CD14-positive monocyte (primary cell): ENCODE results near the gene NIT1. TPM values are rescaled to one million over a fixed set of nuclear protein-coding genes. Genes with fewer than 3 reads are reported as not detected.

Experiments
- DNase-seq, 3 donors: peaks; one replicate each; pipeline ENCODE4 v3.0.0-alpha.2; 2011 to 2022
- H2AFZ ChIP-seq: 2 replicates; pipeline ENCODE4 v1.6.0; 2012; ENCODE audit warnings: mild to moderate bottlenecking, low read depth, low read length, inconsistent platforms; ENCODE audit not compliant: insufficient read depth, poor library complexity, severe bottlenecking
- H3K27ac ChIP-seq, 2 donors: 1 replicate in 1 of 2; 2 replicates in 1 of 2; pipeline ENCODE4 v1.5.1; 2012 to 2013; ENCODE audit warnings: low read length in 2 of 2, control low read depth in 1 of 2, inconsistent platforms in 1 of 2, low read depth in 1 of 2, mild to moderate bottlenecking in 1 of 2
- H3K27me3 ChIP-seq, 2 donors: one replicate each; pipeline versions ENCODE4 v1.6.0 to v1.6.1; 2011 to 2013; ENCODE audit warnings: low read length in 2 of 2; ENCODE audit not compliant: control insufficient read depth in 2 of 2, insufficient read depth in 2 of 2
- H3K36me3 ChIP-seq, 2 donors: replicated peaks in 1 of 2; 1 replicate in 1 of 2; 2 replicates in 1 of 2; pipeline versions ENCODE4 v1.5.1 to v1.6.1; 2012 to 2013; ENCODE audit warnings: low read length in 2 of 2, control low read depth in 1 of 2, inconsistent platforms in 1 of 2, mild to moderate bottlenecking in 1 of 2; ENCODE audit not compliant: insufficient read depth in 2 of 2, control insufficient read depth in 1 of 2
- H3K4me1 ChIP-seq, 2 donors: 1 replicate in 1 of 2; 2 replicates in 1 of 2; pipeline versions ENCODE4 v1.5.1 to v1.6.1; 2012 to 2013; ENCODE audit warnings: low read length in 2 of 2, control low read depth in 1 of 2, inconsistent platforms in 1 of 2, mild to moderate bottlenecking in 1 of 2, moderate library complexity in 1 of 2; ENCODE audit not compliant: insufficient read depth in 2 of 2, control insufficient read depth in 1 of 2
- H3K4me2 ChIP-seq: replicated peaks from 2 replicates; pipeline ENCODE3; 2012; ENCODE audit warnings: low read length, moderate library complexity, mild to moderate bottlenecking; ENCODE audit not compliant: poor library complexity, severe bottlenecking; ENCODE audit errors: extremely low read depth
- H3K4me3 ChIP-seq, 3 experiments: fragments of 200-600 bp in 1 of 3; sonication (generic) in 1 of 3; replicated peaks in 1 of 3; 1 replicate in 2 of 3; 2 replicates in 1 of 3; pipeline ENCODE4 v1.5.1; 2011 to 2013; ENCODE audit warnings: low read length in 3 of 3, mild to moderate bottlenecking in 3 of 3, control low read depth in 2 of 3, low read depth in 2 of 3, inconsistent platforms in 1 of 3, moderate library complexity in 1 of 3
- H3K79me2 ChIP-seq: 2 replicates; pipeline ENCODE4 v1.6.0; 2012; ENCODE audit warnings: mild to moderate bottlenecking, control low read depth, inconsistent platforms, low read length, moderate library complexity; ENCODE audit not compliant: insufficient read depth
- H3K9ac ChIP-seq: 2 replicates; pipeline ENCODE4 v1.6.0; 2017; ENCODE audit warnings: low read length, mild to moderate bottlenecking; ENCODE audit not compliant: insufficient read depth, poor library complexity, severe bottlenecking
- H3K9me3 ChIP-seq, 2 donors: replicated peaks in 1 of 2; 1 replicate in 1 of 2; 2 replicates in 1 of 2; pipeline versions ENCODE4 v1.5.1 to v1.6.1; 2012 to 2013; ENCODE audit warnings: low read length in 2 of 2, control low read depth in 1 of 2; ENCODE audit not compliant: control insufficient read depth in 1 of 2, insufficient read depth in 1 of 2
- H4K20me1 ChIP-seq: 2 replicates; pipeline ENCODE4 v1.6.0; 2012; ENCODE audit warnings: mild to moderate bottlenecking, low read length, control low read depth, moderate library complexity; ENCODE audit not compliant: insufficient read depth
- H3K27ac Mint-ChIP-seq, 7 donors: one replicate each; pipeline ENCODE4 v1.8.0; 2020; ENCODE audit warnings: mild to moderate bottlenecking in 7 of 7, mixed read lengths in 7 of 7, moderate library complexity in 6 of 7, inconsistent platforms in 2 of 7
- H3K27me3 Mint-ChIP-seq, 3 donors: one replicate each; pipeline ENCODE4 v1.8.0; 2021 to 2022; ENCODE audit warnings: low read depth in 3 of 3, mild to moderate bottlenecking in 3 of 3, mixed read lengths in 3 of 3, moderate library complexity in 3 of 3, inconsistent platforms in 1 of 3
- H3K36me3 Mint-ChIP-seq, 2 donors: one replicate each; pipeline ENCODE4 v1.8.0; 2020; ENCODE audit warnings: mixed read lengths in 2 of 2, inconsistent platforms in 1 of 2, mild to moderate bottlenecking in 1 of 2
- H3K4me1 Mint-ChIP-seq: one replicate; pipeline ENCODE4 v1.8.0; 2020; ENCODE audit warnings: mild to moderate bottlenecking, mixed read lengths
- H3K4me3 Mint-ChIP-seq, 2 donors: one replicate each; pipeline ENCODE4 v1.8.0; 2020; ENCODE audit warnings: mild to moderate bottlenecking in 2 of 2, mixed read lengths in 2 of 2, moderate library complexity in 1 of 2
- H3K9me3 Mint-ChIP-seq, 7 donors: one replicate each; pipeline ENCODE4 v1.8.0; 2020 to 2022; ENCODE audit warnings: mixed read lengths in 7 of 7, mild to moderate bottlenecking in 6 of 7, moderate library complexity in 6 of 7, inconsistent platforms in 2 of 7
- WGBS: methylation state at CpG from one replicate; pipeline ENCODE4 v1.1.5; 2013; ENCODE audit warnings: missing lambda C conversion rate; ENCODE audit not compliant: insufficient coverage; 5-methylcytosine and 5-hydroxymethylcytosine counted together
- intact Hi-C, 2 donors: fragments of 100-400 bp; cut with micrococcal nuclease; formaldehyde crosslinking; loops; one replicate each; pipeline versions ENCODE4 v1.15.0 to v1.15.1; 2023
- polyA plus RNA-seq, 3 donors: library from polyadenylated mRNA; depleted of rRNA in 1 of 3; unstranded in 2 of 3; stranded (reverse) in 1 of 3; fragments of 300-500 nt in 2 of 3; fragments of >200 nt in 1 of 3; fragmentation: Illumina TruSeq in 2 of 3; gene quantifications; 1 replicate in 2 of 3; 2 replicates in 1 of 3; pipeline ENCODE4 v1.2.3, GENCODE V29; 2012 to 2021
- TF ChIP-seq, protein P1 (sequence below): fragments of 200-600 bp; IDR thresholded peaks from one replicate; pipeline ENCODE4 v1.8.0; 2022; ENCODE audit warnings: antibody characterized with exemption, mild to moderate bottlenecking

The NIT1 gene
- polyA plus RNA-seq, 3 donors = 28.4 to 84.7 (median 35.7) TPM

DNA sequence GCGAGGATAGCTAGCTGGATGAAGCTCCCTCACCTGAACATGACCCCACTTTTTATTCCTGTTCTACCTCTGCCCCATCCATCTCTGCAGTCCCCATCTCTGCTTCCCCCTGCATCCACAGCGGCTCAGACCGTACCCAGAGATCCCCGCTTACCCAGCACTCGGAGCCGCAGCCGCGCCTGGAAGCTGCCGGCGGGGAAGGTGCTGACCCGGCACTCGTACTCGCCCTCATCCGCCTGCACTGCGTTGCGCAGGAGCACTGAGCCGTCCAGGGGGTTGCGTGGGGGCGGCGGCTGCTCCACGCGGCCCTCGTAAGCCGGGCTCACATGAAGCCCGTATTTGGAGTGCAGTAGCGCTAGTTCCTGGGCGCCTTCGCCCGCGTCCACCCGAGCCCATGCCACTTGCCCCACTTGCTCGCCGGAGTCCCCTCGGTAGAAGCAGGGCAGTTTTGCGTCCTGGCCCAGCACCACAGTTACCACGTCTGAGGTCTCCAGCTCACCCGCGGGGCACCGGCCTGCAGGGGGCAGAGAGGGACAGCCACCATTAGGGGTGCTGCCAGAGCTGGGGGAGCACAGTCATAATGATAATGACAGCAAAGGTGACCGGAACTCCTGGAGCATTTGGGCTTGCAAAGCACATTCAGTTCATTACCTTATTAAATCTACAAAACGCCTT, 38.3 kb upstream of the NIT1 start:
- DNase-seq = no peak
- peaks cover 4 to 12% of the 10 kb centered on the region in 2 donors for H3K36me3 Mint-ChIP-seq
- Histone ChIP-seq H4K20me1 (no peaks in the 10 kb centered on the region), H3K27ac (no peak overlapping the region), H3K4me2 (peak overlapping the region; percentile 4), H3K36me3 (no peaks in the 10 kb centered on the region), H3K27me3 (no peaks in the 10 kb centered on the region), H3K4me1 (peaks cover 42 to 53% of the 10 kb centered on the region in 2 donors), H3K4me3 (no peak overlapping the region), H2AFZ (no peak overlapping the region), H3K79me2 (no peaks in the 10 kb centered on the region), H3K9ac (no peak overlapping the region), H3K9me3 (no peaks in the 10 kb centered on the region)
- H3K9me3 Mint-ChIP-seq = no peaks in the 10 kb centered on the region
- WGBS = 79% methylated on average over 38 of the region's 41 CpGs
- H3K4me1 Mint-ChIP-seq = peaks cover 52% of the 10 kb centered on the region
- intact Hi-C loops = no loop called here
- H3K4me3 Mint-ChIP-seq = no peak overlapping the region
- TF ChIP-seq, protein P1, sequence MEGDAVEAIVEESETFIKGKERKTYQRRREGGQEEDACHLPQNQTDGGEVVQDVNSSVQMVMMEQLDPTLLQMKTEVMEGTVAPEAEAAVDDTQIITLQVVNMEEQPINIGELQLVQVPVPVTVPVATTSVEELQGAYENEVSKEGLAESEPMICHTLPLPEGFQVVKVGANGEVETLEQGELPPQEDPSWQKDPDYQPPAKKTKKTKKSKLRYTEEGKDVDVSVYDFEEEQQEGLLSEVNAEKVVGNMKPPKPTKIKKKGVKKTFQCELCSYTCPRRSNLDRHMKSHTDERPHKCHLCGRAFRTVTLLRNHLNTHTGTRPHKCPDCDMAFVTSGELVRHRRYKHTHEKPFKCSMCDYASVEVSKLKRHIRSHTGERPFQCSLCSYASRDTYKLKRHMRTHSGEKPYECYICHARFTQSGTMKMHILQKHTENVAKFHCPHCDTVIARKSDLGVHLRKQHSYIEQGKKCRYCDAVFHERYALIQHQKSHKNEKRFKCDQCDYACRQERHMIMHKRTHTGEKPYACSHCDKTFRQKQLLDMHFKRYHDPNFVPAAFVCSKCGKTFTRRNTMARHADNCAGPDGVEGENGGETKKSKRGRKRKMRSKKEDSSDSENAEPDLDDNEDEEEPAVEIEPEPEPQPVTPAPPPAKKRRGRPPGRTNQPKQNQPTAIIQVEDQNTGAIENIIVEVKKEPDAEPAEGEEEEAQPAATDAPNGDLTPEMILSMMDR = no peak
- H3K27ac Mint-ChIP-seq = peak overlapping the region in 3 of 7 donors; percentile 35 to 68 (median 50)
- peaks cover 0 to 1% (median 0%) of the 10 kb centered on the region in 3 donors for H3K27me3 Mint-ChIP-seq

DNA sequence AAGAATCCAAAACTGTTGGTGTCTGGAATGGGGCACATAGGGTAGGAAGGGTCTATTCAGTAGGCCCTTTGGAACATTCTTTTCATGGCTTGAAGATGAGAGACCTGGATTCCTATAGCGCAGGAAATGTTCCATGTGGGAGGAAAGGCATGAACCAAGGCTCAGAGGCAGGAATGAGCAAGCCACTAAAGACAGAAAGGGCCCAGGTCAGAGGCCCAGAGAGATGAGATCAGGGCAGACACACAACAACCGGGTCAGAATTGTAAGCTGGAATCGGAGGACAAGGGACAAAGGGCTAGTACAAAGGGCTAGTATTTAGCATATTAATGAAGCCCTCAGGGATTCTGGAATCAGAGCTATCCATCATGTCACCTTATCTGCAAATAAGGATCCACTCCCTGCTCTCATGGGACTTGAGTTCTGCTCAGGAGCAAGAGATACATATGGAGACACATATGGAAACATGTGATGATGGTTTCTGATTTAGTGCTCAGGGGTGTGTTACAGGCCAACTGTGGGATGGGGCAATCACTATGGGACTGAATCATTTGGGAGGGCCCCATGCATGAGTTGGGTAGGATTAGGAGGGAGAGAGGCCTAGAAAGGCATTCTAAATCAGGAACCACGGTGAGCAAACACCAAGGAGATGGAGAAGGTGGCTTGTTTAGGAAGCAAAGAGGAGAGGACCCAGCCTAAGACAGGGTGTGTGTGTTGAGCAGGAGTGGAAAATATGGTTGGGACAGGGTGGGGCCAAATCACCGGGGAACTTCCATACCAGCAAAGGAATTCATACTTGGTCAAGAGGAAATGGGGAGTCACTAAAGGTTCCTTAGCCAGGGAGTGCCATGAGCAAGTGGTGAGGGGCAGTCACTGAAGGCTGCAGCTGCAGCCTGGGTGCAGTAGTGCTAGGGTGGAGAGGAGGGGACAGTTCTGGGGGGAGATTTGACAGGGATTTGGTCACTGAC, 37.2 kb upstream of the NIT1 start:
- no peaks in the 10 kb centered on the region for H3K27me3 ChIP-seq
- intact Hi-C loops = no loop called here
- no peak overlapping the region for H3K4me2 ChIP-seq
- Mint-ChIP-seq H3K36me3 (peaks cover 4 to 12% of the 10 kb centered on the region in 2 donors), H3K4me3 (peak overlapping the region in 1 of 2 donors; percentile 31), H3K9me3 (no peaks in the 10 kb centered on the region), H3K27me3 (peaks cover 0 to 3% (median 0%) of the 10 kb centered on the region in 3 donors), H3K27ac (peak overlapping the region; percentile 74 to 95 (median 87)), H3K4me1 (peaks cover 57% of the 10 kb centered on the region)
- H3K9me3 ChIP-seq = no peaks in the 10 kb centered on the region
- no peaks in the 10 kb centered on the region for H3K36me3 ChIP-seq
- TF ChIP-seq, protein P1 = no peak
- no peaks in the 10 kb centered on the region for H3K79me2 ChIP-seq
- H3K4me1 ChIP-seq = peaks cover 43 to 55% of the 10 kb centered on the region in 2 donors
- no peak overlapping the region for H3K4me3 ChIP-seq
- H2AFZ ChIP-seq = no peak overlapping the region
- WGBS = 79% methylated on average over 5 of the region's 5 CpGs
- H3K9ac ChIP-seq = no peak overlapping the region
- DNase-seq = peak in 2 of 3 donors; percentile 60 to 74
- H4K20me1 ChIP-seq = no peaks in the 10 kb centered on the region
- H3K27ac ChIP-seq = peak overlapping the region in 1 of 2 donors; percentile 4
